ENCODE measurements around the gene DBN1. TPM values are rescaled to one million over a fixed set of nuclear protein-coding genes. Genes with fewer than 3 reads are reported as not detected.

DBN1 gene
- total RNA-seq, 2 experiments from 2014 or later, result 4.9 to 5.0 TPM

GRCh38 chr5:177459819-177460628 is 13.4 kb downstream of the DBN1 start:
- no peaks in the 10 kb centered on the region for H3K27me3 Mint-ChIP-seq
- H3K4me3 Mint-ChIP-seq, result no peak overlapping the region
- H3K36me3 Mint-ChIP-seq (ENCODE audit: low read depth), result no peaks in the 10 kb centered on the region
- H3K4me1 Mint-ChIP-seq, result peaks cover 28% of the 10 kb centered on the region
- no peak overlapping the region for H3K27ac Mint-ChIP-seq
- ChIA-PET POLR2A (no interaction called here), CTCF (interaction anchor here (1.3 to 8.5 kb wide), 3 partner anchors 56 to 147 kb away, joined by 4 to 188 read pairs (median 9); no protein-coding TSS in a partner anchor)
- H3K9me3 Mint-ChIP-seq, result no peaks in the 10 kb centered on the region
- no peak for DNase-seq

- CTCF ChIA-PET, result interaction anchor here (1.6 to 8.5 kb wide), 2 partner anchors 55 to 69 kb away, joined by 9 to 188 read pairs; no protein-coding TSS in a partner anchor
- Mint-ChIP-seq H3K36me3 (ENCODE audit: low read depth) (no peaks in the 10 kb centered on the region), H3K4me1 (peaks cover 28% of the 10 kb centered on the region), H3K9me3 (no peaks in the 10 kb centered on the region), H3K27me3 (no peaks in the 10 kb centered on the region), H3K27ac (no peak overlapping the region), H3K4me3 (no peak overlapping the region)
- POLR2A ChIA-PET, result no interaction called here
- DNase-seq, result no peak
These were observed 14.1 kb downstream of the DBN1 start for GRCh38 chr5:177459357-177459756.

DNA sequence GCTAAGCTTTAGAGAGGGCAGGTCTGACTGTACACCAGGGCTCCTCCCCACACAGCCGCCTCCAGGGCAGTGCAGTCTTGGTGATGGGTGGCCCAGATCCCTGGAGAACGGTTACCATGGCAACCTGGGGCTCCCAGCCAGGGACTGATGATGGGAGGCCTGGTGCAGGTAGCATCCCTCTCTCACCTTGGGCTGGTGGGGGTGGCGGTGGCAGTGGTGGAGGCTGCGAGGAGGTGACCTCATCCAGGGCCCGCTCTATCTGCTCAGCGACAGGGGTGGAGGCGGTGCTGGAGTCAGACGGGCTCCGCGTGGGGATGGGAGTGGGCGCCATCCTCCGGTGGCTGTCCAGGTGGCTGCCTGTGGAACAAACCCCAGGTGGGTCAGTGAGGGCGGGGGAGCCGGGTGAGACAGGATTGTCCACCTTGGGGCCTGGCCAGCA is 14.5 kb downstream of the DBN1 start:
- H3K4me3 Mint-ChIP-seq, result no peak overlapping the region
- H3K4me1 Mint-ChIP-seq, result peaks cover 32% of the 10 kb centered on the region
- DNase-seq, result no peak
- ChIA-PET POLR2A (interaction anchor here (7.6 kb wide), 1 partner anchor 16 kb away, joined by 96 read pairs; the partner anchor contains the start of gene PRR7), CTCF (interaction anchor here (8.5 kb wide), 1 partner anchor 69 kb away, joined by 188 read pairs; no protein-coding TSS in a partner anchor)
- H3K36me3 Mint-ChIP-seq (ENCODE audit: low read depth), result no peaks in the 10 kb centered on the region
- H3K27ac Mint-ChIP-seq, result no peak overlapping the region
- peaks cover under 1% of the 10 kb centered on the region for H3K27me3 Mint-ChIP-seq
- no peaks in the 10 kb centered on the region for H3K9me3 Mint-ChIP-seq

DNA sequence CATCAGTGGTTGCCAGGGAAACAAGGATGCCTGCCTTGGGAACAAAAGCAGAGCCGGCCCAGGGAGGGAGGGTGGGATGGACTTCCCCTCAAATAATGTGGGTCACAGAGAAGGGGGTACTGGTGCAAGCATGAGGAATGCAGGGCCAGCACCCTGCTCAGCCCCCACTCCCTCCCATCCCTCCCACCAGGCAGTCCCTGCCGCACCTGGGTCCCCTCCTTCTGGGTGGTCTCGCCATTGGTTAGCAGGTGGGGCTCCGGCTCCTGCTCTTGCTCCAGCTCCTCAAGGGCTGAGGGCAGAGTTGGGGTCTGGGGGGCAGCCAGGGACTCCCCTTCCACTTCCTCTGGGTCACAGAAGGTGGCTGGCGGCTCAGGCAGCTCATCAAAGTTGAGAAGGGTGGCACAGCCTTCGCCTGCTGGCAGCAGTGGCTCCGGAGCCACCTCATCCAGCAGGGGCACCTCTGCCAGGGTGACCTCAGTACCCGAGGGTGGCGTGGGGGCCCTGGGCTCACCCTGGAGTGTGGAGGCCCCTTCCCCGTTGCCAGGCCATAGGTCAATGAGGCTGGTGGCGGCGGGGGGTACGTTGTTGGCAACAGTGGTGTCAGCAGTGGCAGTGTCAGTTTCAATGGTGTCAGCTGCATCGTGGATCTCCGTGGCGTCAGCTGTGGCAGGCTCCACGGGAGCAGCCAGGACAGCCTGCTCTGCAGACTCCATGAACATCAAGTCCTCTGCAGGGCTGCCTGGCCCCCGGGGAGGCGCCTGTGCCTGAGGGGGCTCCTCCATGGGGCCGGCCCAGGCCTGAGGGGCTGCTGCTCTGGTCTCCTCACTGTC is 15.4 kb downstream of the DBN1 start:
- Mint-ChIP-seq H3K4me3 (no peak overlapping the region), H3K27me3 (peaks cover 7% of the 10 kb centered on the region), H3K27ac (no peak overlapping the region), H3K4me1 (peaks cover 37% of the 10 kb centered on the region), H3K9me3 (no peaks in the 10 kb centered on the region), H3K36me3 (ENCODE audit: low read depth) (no peaks in the 10 kb centered on the region)
- no peak for DNase-seq
- ChIA-PET CTCF (interaction anchor here (0.7 to 17.6 kb wide), 32 partner anchors 8 to 329 kb away, joined by 3 to 467 read pairs (median 4); partner anchors contain the start of genes F12, GRK6, LMAN2 and PDLIM7), POLR2A (interaction anchor here (1.0 to 7.6 kb wide), 6 partner anchors 15 to 68 kb away, joined by 3 to 96 read pairs (median 6); partner anchors contain the start of genes DBN1, GRK6 and PRR7)

DNA sequence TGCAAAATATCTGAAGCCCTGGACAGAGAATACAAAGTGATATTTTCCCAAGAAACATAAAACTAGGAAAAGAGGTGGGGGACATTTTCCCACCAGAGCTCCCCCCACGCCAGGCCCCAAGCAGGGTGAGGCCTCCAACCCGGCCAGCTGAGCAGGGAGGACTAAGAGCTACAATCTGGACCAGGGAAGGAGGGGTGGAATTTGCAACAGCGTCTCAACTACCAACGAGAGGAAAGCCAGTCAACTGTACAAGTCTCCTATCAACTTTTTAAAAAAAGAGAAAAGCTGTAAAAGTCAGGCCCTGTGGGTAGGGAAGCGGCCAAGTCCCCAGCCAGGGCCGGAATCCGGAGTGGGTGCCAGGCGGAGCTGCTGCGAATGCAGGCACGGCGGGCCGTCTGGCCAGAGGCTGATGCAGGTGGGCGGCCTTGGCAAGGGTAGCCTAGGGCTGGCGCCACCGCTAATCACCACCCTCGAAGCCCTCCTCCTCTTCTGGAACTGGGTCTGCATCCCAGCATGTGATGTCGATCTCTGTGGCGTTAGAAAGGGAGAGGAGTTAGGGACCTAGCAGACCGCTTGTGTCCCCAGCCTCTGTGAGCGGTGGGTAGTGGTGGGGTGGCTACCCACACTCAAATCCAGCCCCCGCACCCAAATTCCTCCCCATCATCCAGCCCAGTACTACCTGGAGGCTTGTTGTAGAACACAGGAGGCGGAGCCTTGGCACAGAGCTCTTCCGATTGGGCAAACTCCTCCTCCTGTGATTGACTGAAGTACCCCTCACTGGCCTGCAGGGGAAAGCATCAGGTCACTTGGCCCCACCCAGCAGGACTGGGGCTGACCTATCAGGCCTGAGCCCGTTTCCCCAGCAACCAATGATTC is 16.2 kb downstream of the DBN1 start:
- no peaks in the 10 kb centered on the region for H3K36me3 Mint-ChIP-seq (ENCODE audit: low read depth)

DNA sequence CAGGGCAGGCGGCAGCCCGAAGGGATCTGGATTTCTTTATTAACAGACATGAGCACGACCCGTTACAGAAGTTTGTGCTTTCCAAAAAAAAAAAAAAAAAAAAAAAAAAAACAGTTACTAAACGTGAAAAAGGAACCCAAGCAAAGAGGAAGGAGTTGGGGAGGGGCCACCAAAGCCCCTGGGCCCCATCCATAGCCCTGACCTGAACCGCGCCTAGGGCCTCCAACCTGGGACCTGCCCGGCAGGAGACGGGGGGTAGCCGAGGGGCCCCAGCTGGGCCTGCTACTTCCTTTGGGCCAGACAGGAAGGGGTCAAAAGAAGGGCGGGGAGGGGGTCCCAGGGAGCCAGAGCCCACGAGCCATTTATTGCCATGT is 16.9 kb downstream of the DBN1 start:
- DNase-seq, result no peak
- Mint-ChIP-seq H3K27me3 (peaks cover 17% of the 10 kb centered on the region), H3K27ac (no peak overlapping the region), H3K9me3 (no peaks in the 10 kb centered on the region), H3K4me1 (peaks cover 31% of the 10 kb centered on the region), H3K4me3 (peak overlapping the region; percentile 79), H3K36me3 (ENCODE audit: low read depth) (no peaks in the 10 kb centered on the region)
- ChIA-PET POLR2A (interaction anchor here (1.1 to 7.6 kb wide), 9 partner anchors 13 to 323 kb away, joined by 3 to 96 read pairs (median 7); partner anchors contain the start of genes GRK6, MXD3, NSD1 and PRR7), CTCF (interaction anchor here (0.8 to 17.6 kb wide), 20 partner anchors 9 to 328 kb away, joined by 3 to 467 read pairs (median 4); partner anchors contain the start of genes F12, PDLIM7, PFN3 and PRR7)

More for the DNA sequence above, 16.2 kb downstream of the DBN1 start:
- POLR2A ChIA-PET, result interaction anchor here (1.0 to 7.6 kb wide), 9 partner anchors 14 to 145 kb away, joined by 3 to 96 read pairs (median 6); partner anchors contain the start of genes DBN1, GRK6, MXD3 and PRR7
- H3K27ac Mint-ChIP-seq, result no peak overlapping the region
- H3K27me3 Mint-ChIP-seq, result peaks cover 12% of the 10 kb centered on the region
- peaks cover 33% of the 10 kb centered on the region for H3K4me1 Mint-ChIP-seq
- CTCF ChIA-PET, result interaction anchor here (0.6 to 17.6 kb wide), 39 partner anchors 8 to 328 kb away, joined by 3 to 467 read pairs (median 4); partner anchors contain the start of genes F12, GRK6, LMAN2 and PDLIM7
- H3K9me3 Mint-ChIP-seq, result no peaks in the 10 kb centered on the region
- H3K4me3 Mint-ChIP-seq, result peak overlapping the region; percentile 52
- DNase-seq, result peak; percentile 69

DNA sequence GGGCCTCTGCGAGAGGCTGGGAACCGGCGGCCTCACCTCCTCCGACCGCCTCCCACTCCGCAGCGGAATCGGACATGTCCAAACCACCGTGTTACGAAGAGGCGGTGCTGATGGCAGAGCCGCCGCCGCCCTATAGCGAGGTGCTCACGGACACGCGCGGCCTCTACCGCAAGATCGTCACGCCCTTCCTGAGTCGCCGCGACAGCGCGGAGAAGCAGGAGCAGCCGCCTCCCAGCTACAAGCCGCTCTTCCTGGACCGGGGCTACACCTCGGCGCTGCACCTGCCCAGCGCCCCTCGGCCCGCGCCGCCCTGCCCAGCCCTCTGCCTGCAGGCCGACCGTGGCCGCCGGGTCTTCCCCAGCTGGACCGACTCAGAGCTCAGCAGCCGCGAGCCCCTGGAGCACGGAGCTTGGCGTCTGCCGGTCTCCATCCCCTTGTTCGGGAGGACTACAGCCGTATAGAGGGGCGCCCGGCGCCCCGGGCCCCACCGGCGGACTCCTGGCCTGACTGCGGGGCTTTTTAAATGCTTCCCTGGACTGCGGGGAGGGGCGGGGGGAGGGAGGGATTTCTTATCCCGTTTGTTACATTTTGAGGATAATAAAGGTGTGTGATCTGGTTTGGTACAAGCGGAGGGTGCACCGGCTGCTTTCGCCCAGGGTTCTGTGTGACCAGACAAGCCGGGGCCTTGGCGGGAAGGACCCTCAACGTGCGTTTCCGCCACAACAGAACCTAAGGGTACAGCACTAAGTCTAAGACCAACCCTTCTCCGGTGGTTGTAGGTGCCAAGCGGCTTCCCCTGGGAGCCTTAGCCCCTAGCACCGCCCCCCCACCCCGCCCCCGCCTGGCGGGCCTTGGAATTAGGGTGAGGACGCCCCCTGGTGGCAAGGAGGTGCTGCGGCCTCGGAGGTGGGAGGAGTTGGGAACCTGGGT is 17.5 kb downstream of the DBN1 start:
- POLR2A ChIA-PET, result interaction anchor here (0.9 to 20.7 kb wide), 18 partner anchors 12 to 322 kb away, joined by 3 to 654 read pairs (median 7); partner anchors contain the start of genes DDX41, GRK6, LMAN2 and MXD3
- Mint-ChIP-seq H3K4me1 (peaks cover 27% of the 10 kb centered on the region), H3K27me3 (peaks cover 17% of the 10 kb centered on the region), H3K4me3 (peak overlapping the region; percentile 79), H3K36me3 (ENCODE audit: low read depth) (no peaks in the 10 kb centered on the region), H3K27ac (peak overlapping the region; percentile 85), H3K9me3 (no peaks in the 10 kb centered on the region)
- DNase-seq, result peak; percentile 95
- CTCF ChIA-PET, result interaction anchor here (0.6 to 17.6 kb wide), 40 partner anchors 8 to 155 kb away, joined by 3 to 467 read pairs (median 6); partner anchors contain the start of genes F12, GRK6, LMAN2 and MXD3

GRCh38 chr5:177455036-177455660 is 18.3 kb downstream of the DBN1 start:
- Mint-ChIP-seq H3K9me3 (no peaks in the 10 kb centered on the region), H3K4me3 (peak overlapping the region; percentile 79), H3K27me3 (peaks cover 17% of the 10 kb centered on the region), H3K36me3 (ENCODE audit: low read depth) (no peaks in the 10 kb centered on the region), H3K27ac (peak overlapping the region; percentile 85), H3K4me1 (peaks cover 27% of the 10 kb centered on the region)
- ChIA-PET POLR2A (interaction anchor here (0.9 to 20.7 kb wide), 20 partner anchors 12 to 322 kb away, joined by 3 to 654 read pairs (median 7); partner anchors contain the start of genes DDX41, GRK6, LMAN2 and MXD3), CTCF (interaction anchor here (0.6 to 17.6 kb wide), 41 partner anchors 8 to 341 kb away, joined by 3 to 467 read pairs (median 5); partner anchors contain the start of genes F12, GRK6, LMAN2 and MXD3)
- DNase-seq, result peak; percentile 91

DNA sequence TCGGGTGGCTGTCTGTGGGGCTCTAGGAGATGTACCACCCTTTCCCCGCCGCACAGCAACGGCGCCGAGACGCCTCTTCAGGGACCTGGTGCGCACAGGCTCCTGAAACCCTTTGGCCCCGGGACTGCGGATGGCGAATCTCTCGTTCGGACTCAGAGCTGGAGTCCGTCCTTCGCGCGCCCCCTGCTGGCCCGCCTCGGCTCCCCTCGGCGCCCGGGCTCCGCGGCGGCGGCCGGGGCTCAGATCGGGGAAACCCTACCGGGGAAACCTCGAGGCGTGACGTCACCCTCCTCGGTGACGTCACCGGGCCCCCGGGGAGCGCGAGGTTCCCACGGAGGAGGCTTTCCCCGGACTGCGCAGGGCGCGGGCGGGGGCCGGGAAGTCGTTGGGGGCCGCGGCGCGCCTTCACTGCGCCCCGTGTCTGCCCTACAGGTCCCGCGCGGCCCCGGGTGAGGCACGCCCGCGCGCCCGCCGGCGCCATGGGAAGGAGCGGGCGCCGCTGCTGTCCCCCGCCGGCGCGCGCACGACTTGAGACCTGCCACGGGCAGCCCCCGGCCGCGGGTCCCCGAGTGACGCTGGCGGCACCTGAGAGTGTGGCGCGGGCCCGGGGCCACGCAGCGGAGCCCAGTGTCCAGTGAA is 18.9 kb downstream of the DBN1 start:
- H3K9me3 Mint-ChIP-seq, result no peaks in the 10 kb centered on the region
- CTCF ChIA-PET, result interaction anchor here (0.5 to 17.6 kb wide), 39 partner anchors 9 to 341 kb away, joined by 3 to 467 read pairs (median 5); partner anchors contain the start of genes F12, GRK6, LMAN2 and MXD3
- peaks cover 17% of the 10 kb centered on the region for H3K27me3 Mint-ChIP-seq
- H3K36me3 Mint-ChIP-seq (ENCODE audit: low read depth), result no peaks in the 10 kb centered on the region
- DNase-seq, result peak; percentile 94
- H3K4me1 Mint-ChIP-seq, result peaks cover 27% of the 10 kb centered on the region
- peak overlapping the region; percentile 79 for H3K4me3 Mint-ChIP-seq
- POLR2A ChIA-PET, result interaction anchor here (1.2 to 20.7 kb wide), 18 partner anchors 11 to 321 kb away, joined by 3 to 654 read pairs (median 8); partner anchors contain the start of genes DDX41, GRK6, LMAN2 and MXD3
- H3K27ac Mint-ChIP-seq, result no peak overlapping the region

Data from activated CD4-positive, alpha-beta memory T cell treated with anti-CD3 and anti-CD28 coated beads, Interleukin-2, amount 10 ng/mL, durations not matched to agents 7 days and 5 days (primary cell).